Sigmoid colon (tissue), 4 donors: Measurements from ENCODE around the gene SRGAP2C.
"Not testable (repeated sequence)": the region's sequence is repeated elsewhere in the genome, so short reads cannot be mapped to it uniquely, and the experiment has no call there.

Source experiments
- CTCF ChIP-seq, 4 experiments: fragments of 450-650 bp in 3 of 4; fragments of 200-600 bp in 1 of 4; IDR thresholded peaks; one replicate each; pipeline ENCODE4 v1.5.1; 2016 to 2019; ENCODE audit warnings: antibody characterized with exemption in 4 of 4, mild to moderate bottlenecking in 3 of 4, moderate library complexity in 2 of 4
- EP300 ChIP-seq, 4 donors: sonication (generic); formaldehyde crosslinking; IDR thresholded peaks; one replicate each; pipeline ENCODE4 v1.6.1; 2017; ENCODE audit warnings: antibody characterized with exemption in 4 of 4
- POLR2A ChIP-seq, 2 donors: fragments of 450-650 bp; IDR thresholded peaks; one replicate each; pipeline ENCODE4 v1.6.1; 2016; ENCODE audit warnings: antibody characterized with exemption in 2 of 2, mild to moderate bottlenecking in 2 of 2, moderate library complexity in 2 of 2

DNA sequence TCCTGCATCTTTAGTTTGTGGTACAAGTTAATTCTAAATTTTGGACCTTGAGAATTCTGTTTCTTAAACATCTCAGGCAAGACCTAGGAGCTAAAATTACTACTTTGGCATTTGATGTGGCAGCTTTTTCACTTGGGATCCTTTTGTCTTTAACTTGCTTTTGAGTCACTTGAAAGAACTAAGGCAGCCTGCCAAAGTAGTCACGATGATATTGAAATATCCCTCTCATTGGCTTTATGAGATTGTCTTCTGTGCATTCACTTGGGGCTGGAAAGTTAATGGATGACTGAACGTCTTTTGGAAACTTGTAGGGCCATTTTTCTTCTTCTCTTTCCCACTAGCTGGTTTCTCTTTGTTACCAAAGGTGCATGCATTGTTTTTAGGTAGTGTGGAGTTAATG lies 90.7 kb downstream of the SRGAP2C start:
- TF ChIP-seq POLR2A, CTCF, EP300 (IDR thresholded peaks at IDR 0.05): not testable (repeated sequence)
